Ectodermal cell (in vitro differentiated cells): ENCODE measurements around the gene GMDS.
"Not testable (repeated sequence)": the region's sequence is repeated elsewhere in the genome, so short reads cannot be mapped to it uniquely, and the experiment has no call there.

Experiments
- H3K27ac ChIP-seq: 2 replicates; pipeline ENCODE4 v1.7.0; 2013; ENCODE audit warnings: mild to moderate bottlenecking, low read depth, low read length; ENCODE audit not compliant: insufficient read depth, poor library complexity, severe bottlenecking
- H3K27me3 ChIP-seq: 2 replicates; pipeline ENCODE4 v1.7.0; 2013; ENCODE audit warnings: mild to moderate bottlenecking, low read length; ENCODE audit not compliant: insufficient read depth, control insufficient read depth, poor library complexity, severe bottlenecking
- H3K36me3 ChIP-seq: one replicate; pipeline ENCODE4 v1.7.0; 2013; ENCODE audit warnings: low read length; ENCODE audit not compliant: control insufficient read depth, insufficient read depth
- H3K4me1 ChIP-seq: one replicate; pipeline ENCODE4 v1.7.0; 2013; ENCODE audit warnings: low read length; ENCODE audit not compliant: control insufficient read depth, insufficient read depth
- H3K4me3 ChIP-seq: 2 replicates; pipeline ENCODE4 v1.7.0; 2013; ENCODE audit warnings: low read depth, low read length, control low read depth; ENCODE audit not compliant: insufficient read depth
- H3K9me3 ChIP-seq: 2 replicates; pipeline ENCODE4 v1.7.0; 2013; ENCODE audit warnings: mild to moderate bottlenecking, low read length, moderate library complexity; ENCODE audit not compliant: control insufficient read depth
- WGBS, 2 experiments: methylation state at CpG; one replicate each; pipeline ENCODE4 v1.1.7; 2013; ENCODE audit warnings: missing lambda C conversion rate in 2 of 2; 5-methylcytosine and 5-hydroxymethylcytosine counted together

The GMDS gene

DNA sequence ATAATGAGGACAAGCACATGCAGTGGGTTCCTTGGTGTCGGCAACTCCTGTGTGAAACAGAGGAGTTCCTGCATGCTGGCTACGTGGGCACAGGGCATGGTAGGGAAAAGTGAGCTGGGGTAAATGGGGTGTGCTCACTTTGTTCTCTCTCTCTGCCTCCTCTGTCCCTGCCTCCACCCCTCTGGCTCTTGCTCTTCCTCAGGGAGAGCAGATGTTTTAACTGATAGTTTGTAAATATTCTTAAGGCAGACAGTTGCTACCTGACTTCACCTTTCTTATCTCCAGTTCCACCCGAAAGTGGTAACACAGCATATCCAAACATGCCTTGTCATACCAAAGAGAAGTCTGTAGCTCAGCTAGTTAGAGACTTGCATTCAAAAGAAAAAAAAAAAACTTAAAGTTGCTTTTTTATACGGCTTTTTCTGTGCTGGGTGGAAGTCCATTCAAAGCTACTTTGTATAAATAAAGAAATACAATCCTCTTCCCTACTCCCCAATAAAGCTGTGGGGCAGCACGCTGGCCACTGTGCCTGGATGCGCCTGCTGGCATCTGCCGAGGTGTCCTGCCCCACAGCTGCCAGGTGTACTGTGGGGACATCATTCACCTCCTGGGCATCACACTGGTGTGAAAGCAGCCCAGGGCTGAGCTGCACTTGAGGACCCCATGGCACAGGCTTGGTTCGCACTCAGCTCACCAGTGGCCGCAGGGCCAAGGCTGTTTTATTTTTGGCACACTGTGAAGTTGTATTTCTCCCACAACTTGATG, 542.1 kb downstream of the GMDS start:
- Histone ChIP-seq H3K4me1 (peaks cover 12% of the 10 kb centered on the region), H3K9me3 (no peaks in the 10 kb centered on the region), H3K27me3 (no peaks in the 10 kb centered on the region), H3K27ac (no peak overlapping the region), H3K36me3 (no peaks in the 10 kb centered on the region), H3K4me3 (no peak overlapping the region)
- 91 to 92% methylated on average over 8 to 9 of the region's 9 CpGs for WGBS, 2 experiments

DNA sequence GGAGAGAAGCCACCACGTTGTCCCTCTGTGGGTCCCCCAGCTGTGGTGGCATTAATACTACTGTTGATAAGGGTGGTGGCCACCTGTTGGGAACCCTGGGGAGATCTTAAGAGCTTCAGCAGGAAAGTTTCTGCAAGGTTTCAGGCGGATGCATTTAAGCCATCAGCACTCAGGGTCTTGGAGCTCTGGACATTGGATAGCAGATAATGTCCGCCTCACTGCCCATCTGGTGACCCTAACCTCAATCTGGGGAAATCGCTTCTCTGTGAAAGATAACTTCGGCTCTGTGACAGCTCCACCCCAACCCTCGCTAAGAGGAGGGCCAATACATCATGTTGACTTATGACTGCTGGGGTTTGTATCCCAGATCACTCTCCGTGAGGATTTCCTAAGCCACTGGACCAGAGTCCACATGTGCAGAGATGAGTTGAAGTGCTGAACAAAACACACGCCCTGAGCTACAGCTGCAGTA, 542.8 kb downstream of the GMDS start:
- H3K9me3 ChIP-seq, result no peaks in the 10 kb centered on the region
- no peaks in the 10 kb centered on the region for H3K27me3 ChIP-seq
- peaks cover 5% of the 10 kb centered on the region for H3K4me1 ChIP-seq
- no peak overlapping the region for H3K27ac ChIP-seq
- no peaks in the 10 kb centered on the region for H3K36me3 ChIP-seq
- H3K4me3 ChIP-seq, result no peak overlapping the region
- 91 to 92% methylated on average over 8 of the region's 8 CpGs for WGBS, 2 experiments

DNA sequence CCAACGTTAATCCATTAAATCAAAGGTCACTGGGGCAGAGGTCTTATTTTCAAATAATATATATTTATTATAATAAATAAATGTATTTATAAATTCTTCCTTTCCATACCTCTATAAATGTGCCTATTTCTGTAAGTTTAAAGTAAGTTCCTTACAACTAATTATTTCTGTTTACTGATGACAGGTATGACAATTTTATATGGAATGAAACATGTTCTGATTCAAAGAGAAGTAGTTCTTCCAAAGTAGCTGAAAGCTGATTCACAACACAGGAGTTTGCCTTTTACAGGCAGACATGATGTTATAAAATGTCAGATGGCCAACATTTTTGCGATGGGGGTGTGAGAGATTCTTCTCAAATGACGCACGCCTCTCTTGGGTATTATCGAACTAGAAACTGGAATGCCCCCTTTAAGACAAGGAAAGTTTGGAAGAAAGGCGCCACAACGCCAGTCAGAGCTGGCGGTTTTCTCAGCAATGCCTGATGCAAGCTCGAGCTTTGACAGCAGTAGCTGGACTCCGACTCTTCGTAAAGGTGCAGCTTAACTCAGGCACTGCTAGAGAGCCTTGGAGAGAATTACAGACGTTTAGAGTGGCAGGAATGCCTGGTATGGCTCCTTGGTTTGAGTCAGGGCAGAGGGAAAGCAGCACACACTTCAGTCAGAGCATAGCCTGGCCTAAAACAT, 543.6 kb downstream of the GMDS start:
- Histone ChIP-seq H3K27ac (no peak overlapping the region), H3K36me3 (no peaks in the 10 kb centered on the region), H3K4me3 (no peak overlapping the region), H3K9me3 (no peaks in the 10 kb centered on the region), H3K4me1 (peaks cover 4% of the 10 kb centered on the region), H3K27me3 (no peaks in the 10 kb centered on the region)
- WGBS, 2 experiments, result 84 to 85% methylated on average over 11 of the region's 12 CpGs

DNA sequence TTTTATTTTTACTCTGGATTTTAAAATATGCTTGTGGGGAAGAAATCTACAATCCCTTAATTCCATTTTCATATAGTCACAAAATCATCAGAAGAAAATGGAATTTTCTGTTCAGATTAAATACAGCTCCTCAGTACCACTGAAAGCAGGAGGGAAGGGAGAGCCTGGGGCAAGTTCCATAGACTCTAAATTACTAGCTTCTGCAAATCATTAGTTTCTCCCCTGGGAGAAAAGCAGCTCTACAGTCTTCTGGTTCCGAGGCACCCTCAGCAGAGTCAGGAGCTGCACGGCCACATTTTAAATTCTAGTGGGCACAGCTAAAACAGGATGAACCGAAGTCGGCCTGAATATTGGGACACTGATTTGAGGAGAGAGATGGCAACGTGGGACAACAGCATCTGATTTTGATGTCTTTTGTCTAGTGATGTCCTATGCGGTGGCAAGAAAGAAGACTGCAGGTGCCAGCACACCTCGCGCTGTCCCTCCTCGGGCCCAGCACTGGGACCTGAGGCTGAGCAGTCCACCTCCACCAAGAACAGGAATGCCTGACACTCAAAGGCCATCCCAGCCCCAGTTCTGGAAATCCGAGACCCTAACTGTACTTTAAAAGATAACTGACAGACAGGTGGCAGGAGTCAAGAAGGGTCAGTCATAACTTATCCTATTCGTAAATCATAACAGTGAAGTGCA, 545.0 kb downstream of the GMDS start:
- Histone ChIP-seq H3K27ac (no peak overlapping the region), H3K36me3 (no peaks in the 10 kb centered on the region), H3K4me1 (peaks cover 4% of the 10 kb centered on the region), H3K27me3 (no peaks in the 10 kb centered on the region), H3K4me3 (no peak overlapping the region), H3K9me3 (no peaks in the 10 kb centered on the region)
- WGBS, 2 experiments, result 94% methylated on average over 11 of the region's 11 CpGs

DNA sequence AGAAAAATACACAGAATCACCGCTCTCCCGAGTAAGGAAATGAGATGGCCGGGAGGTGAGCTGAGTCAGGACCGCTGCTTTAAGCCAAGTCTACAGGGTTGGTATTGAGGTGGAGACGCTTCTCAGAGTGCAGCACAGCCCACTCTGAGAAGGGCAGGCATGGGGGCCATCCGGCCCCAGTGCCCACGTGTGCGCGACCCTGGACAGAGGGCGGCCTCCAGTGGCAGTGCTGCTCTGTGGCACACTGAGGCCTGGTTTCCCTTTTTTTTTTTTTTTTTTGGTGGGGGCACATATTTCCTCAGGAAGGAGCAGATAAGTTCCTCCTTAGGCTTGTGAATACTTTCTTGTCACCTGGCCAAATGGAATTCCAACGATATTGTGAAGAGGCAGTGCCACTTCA, 546.9 kb downstream of the GMDS start:
- H3K27ac ChIP-seq, result no peak overlapping the region
- no peaks in the 10 kb centered on the region for H3K36me3 ChIP-seq
- peaks cover 4% of the 10 kb centered on the region for H3K4me1 ChIP-seq
- H3K4me3 ChIP-seq, result no peak overlapping the region
- 91 to 95% methylated on average over 11 of the region's 11 CpGs for WGBS, 2 experiments
- no peaks in the 10 kb centered on the region for H3K27me3 ChIP-seq
- H3K9me3 ChIP-seq, result no peaks in the 10 kb centered on the region

DNA sequence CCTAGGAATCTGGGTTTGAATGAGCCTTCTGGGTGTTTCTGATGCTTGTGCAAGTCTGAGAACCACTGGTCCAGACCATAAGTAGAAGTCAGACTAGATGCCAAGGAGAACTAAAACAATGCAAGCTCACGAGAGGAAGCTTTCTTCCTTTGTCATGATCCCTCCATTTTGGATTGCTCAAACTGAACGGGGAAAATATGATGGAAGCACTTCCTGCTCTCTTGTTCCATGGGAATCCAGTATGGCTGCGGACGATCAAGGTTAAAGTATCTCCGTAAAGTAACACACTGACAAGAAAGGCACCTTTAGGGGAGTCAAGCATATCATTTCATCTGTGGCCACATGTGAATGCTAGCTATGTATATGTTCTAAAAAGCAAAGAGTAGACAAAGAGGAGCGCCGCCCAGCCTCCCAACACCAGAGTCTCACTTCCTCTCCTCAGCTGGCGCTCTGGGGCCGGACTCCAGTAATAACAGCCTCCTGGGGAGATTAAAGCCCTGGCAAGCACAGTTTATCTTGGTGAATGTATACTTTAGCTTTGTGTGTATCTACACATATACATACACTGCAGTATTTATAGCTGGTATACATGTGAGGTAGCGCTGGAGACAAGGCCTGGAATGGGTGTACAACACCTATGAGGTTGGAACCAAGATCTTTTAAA, 547.6 kb downstream of the GMDS start:
- 95 to 96% methylated on average over 8 to 10 of the region's 10 CpGs for WGBS, 2 experiments

DNA sequence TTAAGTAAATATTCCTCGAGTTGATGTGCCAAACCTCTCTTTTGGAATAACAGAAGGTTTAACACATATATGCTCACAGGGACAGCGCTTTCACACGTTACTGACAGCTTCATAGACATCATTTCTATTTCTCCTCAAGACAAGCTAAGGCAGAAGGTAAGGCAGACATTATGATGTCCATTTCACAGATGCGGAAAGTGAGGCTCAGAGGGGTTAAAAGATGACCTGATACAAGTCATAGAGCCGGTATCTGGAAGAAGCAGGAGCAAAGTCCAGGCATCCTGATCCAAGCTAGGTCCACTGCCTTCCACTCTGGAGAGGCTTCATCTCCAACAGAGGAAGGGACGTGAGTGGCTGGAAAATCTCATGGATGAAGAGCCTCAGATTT, 548.9 kb downstream of the GMDS start:
- Histone ChIP-seq H3K4me1 (no peaks in the 10 kb centered on the region), H3K27ac (no peak overlapping the region), H3K27me3 (no peaks in the 10 kb centered on the region), H3K9me3 (no peaks in the 10 kb centered on the region), H3K36me3 (no peaks in the 10 kb centered on the region), H3K4me3 (no peak overlapping the region)
- 88 to 95% methylated on average over 6 of the region's 6 CpGs for WGBS, 2 experiments

More for the DNA sequence above, 547.6 kb downstream of the GMDS start:
- Histone ChIP-seq H3K4me1 (peaks cover 4% of the 10 kb centered on the region), H3K4me3 (no peak overlapping the region), H3K27ac (no peak overlapping the region), H3K27me3 (no peaks in the 10 kb centered on the region), H3K9me3 (no peaks in the 10 kb centered on the region), H3K36me3 (no peaks in the 10 kb centered on the region)

DNA sequence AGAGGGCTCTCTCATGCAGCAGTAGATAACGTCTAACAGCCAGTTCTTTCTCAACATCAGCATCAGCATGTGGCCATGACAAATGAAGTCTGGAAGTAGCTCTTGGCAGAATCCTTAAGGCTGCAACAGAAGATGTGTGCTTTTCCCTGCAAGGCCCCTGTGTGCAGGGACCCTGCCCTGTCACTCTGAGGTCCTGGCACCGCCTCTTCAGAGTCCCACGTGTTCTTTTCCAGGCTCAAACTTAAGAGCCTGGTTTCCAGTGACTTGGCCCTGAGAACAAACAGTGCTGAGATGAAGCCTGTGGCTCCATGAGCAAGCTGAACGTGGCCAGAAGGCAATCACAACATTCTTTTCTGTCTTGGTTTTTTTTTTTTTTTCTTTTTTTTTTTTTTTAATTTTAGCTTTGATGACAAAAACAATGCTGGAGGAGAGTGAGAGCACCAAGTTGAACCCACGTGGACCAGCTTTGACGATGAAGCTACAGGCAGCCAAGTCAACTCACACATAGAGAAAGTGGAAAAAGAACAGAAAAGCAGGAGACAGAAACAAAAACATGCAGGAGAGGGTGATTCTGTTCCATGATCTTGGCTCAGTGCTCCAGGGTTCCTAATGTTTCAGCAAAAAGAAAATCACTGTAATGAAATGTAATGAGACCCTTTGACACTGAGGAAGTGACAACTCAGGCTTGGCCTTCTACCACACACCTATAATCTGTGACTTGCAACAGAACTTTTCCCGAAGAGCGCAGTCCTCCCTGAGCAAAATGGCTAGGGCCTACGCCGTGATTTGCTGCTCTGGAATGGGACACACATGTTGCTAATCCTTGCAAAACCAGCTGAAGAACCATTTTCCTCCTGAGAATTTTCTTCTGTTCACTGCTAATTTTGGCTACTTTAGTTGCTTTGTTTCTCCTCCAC, 549.6 kb downstream of the GMDS start:
- Histone ChIP-seq H3K9me3 (no peaks in the 10 kb centered on the region), H3K27ac (no peak overlapping the region), H3K36me3 (no peaks in the 10 kb centered on the region), H3K4me3 (no peak overlapping the region), H3K27me3 (no peaks in the 10 kb centered on the region), H3K4me1 (no peaks in the 10 kb centered on the region)
- 85% methylated on average over 10 of the region's 10 CpGs for WGBS, 2 experiments

DNA sequence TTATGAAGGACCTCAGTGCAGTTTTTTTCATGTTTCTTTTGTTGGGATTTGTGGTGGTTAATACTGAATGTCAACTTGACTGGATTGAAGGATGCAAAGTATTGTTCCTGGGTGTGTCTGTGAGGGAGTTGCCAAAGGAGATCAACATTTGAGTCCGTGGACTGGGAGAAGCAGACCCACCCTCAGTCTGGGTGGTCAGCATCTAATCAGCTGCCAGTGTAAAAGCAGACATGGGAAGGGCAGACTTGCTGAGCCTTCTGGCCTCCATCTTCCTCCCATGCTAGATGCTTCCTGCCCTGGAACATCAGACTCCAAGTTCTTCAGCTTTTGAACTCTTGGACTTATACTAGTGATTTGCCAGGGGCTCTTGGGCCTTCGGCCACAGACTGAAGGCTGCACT, 553.6 kb downstream of the GMDS start:
- not testable (repeated sequence) for H3K4me1 ChIP-seq, H3K36me3 ChIP-seq, H3K4me3 ChIP-seq, H3K27ac ChIP-seq, H3K9me3 ChIP-seq, H3K27me3 ChIP-seq
- WGBS, 2 experiments, result 93% methylated on average over 2 of the region's 2 CpGs
